MM.1S (cell line): Measurements from ENCODE around the gene MKRN1.

Experiments
- CTCF ChIP-seq: fragments of 300-600 bp; sonication (generic); IDR thresholded peaks from 2 replicates; pipeline ENCODE4 v1.5.1; 2016; ENCODE audit warnings: antibody characterized with exemption, low read length, mixed read lengths
- EZH2 ChIP-seq: fragments of 300-600 bp; sonication (generic); optimal IDR thresholded peaks from 2 replicates; pipeline ENCODE3; 2017; ENCODE audit warnings: low read depth, mild to moderate bottlenecking, antibody characterized with exemption, low read length, mixed read lengths

- TF ChIP-seq EZH2 (no peak), CTCF (no peak)
Measured at GRCh38 chr7:140476698-140477261, 2.5 kb downstream of the MKRN1 start.
